Transverse colon (tissue), 4 donors: ENCODE measurements around the gene ZNF148.

Experiments used
- EP300 ChIP-seq: sonication (generic); formaldehyde crosslinking; IDR thresholded peaks from one replicate; pipeline ENCODE4 v1.6.1; 2017; ENCODE audit warnings: antibody characterized with exemption, low read depth
- POLR2A ChIP-seq: fragments of 450-650 bp; IDR thresholded peaks from one replicate; pipeline ENCODE4 v1.6.1; 2016; ENCODE audit warnings: antibody characterized with exemption, mild to moderate bottlenecking, moderate library complexity
- POLR2AphosphoS5 ChIP-seq, 3 donors: sonication (generic); formaldehyde crosslinking; IDR thresholded peaks; one replicate each; pipeline ENCODE4 v1.6.1; 2016; ENCODE audit warnings: antibody characterized with exemption in 3 of 3
- TF ChIP-seq, protein P1 (sequence below), 5 experiments: fragments of 200-600 bp in 3 of 5; fragments of 450-650 bp in 2 of 5; sonication (generic) in 3 of 5; IDR thresholded peaks; 1 replicate in 2 of 5; 2 replicates in 3 of 5; pipeline ENCODE4 v1.5.1; 2016 to 2017; ENCODE audit warnings: antibody characterized with exemption in 5 of 5, inconsistent platforms in 3 of 5, mild to moderate bottlenecking in 2 of 5, moderate library complexity in 1 of 5

DNA sequence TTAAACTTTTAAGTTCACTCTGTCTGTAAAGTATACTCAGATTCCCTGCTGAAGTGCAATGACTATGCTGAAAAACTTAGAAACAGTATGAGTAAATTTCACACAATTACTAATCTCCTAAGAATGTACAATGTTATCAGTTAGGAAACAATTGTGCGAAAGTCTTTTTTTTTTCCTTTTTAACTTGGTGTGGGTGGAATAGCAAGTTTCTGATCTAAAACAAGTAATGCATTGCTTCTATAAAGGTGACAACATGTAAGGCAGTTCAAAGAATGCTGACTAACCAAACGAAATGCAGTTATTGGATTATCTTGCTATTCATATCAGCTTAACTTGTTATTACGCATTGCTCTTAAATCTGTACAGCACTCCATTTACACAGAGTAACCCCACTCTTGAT, 143.2 kb downstream of the ZNF148 start:
- TF ChIP-seq, protein P1, sequence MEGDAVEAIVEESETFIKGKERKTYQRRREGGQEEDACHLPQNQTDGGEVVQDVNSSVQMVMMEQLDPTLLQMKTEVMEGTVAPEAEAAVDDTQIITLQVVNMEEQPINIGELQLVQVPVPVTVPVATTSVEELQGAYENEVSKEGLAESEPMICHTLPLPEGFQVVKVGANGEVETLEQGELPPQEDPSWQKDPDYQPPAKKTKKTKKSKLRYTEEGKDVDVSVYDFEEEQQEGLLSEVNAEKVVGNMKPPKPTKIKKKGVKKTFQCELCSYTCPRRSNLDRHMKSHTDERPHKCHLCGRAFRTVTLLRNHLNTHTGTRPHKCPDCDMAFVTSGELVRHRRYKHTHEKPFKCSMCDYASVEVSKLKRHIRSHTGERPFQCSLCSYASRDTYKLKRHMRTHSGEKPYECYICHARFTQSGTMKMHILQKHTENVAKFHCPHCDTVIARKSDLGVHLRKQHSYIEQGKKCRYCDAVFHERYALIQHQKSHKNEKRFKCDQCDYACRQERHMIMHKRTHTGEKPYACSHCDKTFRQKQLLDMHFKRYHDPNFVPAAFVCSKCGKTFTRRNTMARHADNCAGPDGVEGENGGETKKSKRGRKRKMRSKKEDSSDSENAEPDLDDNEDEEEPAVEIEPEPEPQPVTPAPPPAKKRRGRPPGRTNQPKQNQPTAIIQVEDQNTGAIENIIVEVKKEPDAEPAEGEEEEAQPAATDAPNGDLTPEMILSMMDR (IDR thresholded peaks at IDR 0.05), result no peak
- TF ChIP-seq POLR2A, result no peak
- no peak for TF ChIP-seq EP300
- TF ChIP-seq POLR2AphosphoS5 (IDR thresholded peaks at IDR 0.05), result no peak
